ENCODE results near the gene SUN1.
A peak's percentile ranks its signal among the peaks of the same experiment; 100 is the strongest.

The SUN1 gene

DNA sequence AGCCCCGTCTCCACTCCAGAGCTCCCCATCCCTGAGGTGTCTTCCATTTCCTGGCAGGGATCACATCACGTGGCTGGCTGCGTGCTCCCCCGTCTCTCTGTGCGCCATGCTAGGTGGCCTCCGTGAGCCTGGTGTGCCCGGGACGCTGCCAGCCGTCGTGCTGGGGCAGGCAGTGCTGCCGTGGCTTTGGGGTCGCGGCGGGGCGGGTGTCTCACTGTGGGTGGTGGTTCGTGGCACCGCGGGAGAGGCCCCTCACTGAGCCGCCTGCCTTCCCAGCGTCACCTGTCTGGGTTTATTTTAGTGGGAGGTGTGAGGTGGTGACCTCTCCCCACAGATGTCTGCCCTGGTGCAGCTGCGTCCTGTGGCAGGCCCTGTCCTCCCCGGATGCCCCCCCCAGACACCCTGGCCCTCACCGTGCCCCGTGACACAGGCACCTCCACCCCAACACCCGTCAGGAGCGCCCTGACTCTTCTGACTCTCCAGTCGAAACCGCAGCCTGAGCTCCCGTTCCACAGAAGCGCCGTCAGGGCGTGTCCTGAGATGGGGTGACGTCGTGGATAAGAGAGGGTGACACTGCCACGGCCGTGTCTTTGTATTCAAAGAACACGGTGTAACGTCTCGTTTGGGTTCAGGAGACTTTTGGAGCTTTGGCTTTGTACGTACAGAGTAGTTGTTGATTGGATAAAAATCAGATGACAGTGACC lies 62.0 kb downstream of the SUN1 start:
- DNase-seq, result no peak

DNA sequence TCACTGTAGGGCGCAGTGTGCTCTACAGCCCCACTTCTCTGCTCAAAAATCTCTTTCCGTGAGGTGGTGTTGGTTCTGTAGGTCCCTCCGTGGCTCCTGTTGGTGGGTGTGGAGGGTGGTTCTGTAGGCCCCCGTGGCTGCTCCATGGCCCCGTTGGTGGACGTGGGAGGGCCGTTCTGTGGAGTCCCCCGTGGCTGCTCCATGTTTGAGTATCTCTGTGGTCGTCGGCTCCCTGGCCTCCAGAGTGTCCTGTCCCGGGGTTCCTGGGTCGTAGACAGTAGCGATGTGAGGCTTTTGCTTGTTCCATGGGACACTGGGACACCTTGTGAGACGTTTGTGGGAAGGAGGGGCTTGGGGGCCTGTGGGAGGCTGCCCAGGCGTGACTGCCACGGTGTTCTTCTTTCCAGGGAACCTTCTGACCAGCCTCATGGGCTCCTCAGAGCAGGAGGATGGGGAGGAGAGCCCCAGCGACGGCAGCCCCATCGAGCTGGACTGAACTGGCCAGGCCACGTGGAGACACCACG lies 62.7 kb downstream of the SUN1 start:
- DNase-seq, result no peak

DNA sequence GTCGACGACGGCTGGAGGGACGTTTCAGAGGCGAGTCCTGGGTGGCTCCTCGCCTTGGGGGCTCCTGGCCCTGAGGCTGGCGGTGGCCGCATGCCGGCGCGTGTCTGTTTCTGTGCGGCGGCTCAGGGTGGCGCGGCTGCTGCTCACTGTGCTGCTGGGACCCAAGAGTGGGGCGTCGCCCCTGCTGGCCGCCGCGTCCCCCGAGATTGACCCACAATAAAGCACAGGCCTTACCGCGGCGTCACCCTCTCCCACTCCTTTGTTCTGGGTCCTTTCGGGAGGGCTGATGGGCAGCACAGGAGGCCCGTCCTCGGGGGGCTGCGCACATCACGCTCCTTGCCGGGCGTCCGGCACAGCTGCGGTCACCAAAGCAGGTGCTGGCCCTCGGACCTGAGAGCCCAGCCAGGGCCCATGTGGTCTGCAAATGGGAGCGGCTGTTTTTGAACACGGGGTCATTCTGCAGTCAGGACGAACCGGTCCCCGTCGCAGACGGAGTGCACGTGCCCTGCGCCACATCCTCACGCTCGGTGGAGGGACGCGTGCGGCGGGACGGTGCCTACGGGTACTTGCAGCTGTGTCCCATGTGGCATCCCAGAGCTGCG lies 63.3 kb downstream of the SUN1 start:
- DNase-seq, result no peak

DNA sequence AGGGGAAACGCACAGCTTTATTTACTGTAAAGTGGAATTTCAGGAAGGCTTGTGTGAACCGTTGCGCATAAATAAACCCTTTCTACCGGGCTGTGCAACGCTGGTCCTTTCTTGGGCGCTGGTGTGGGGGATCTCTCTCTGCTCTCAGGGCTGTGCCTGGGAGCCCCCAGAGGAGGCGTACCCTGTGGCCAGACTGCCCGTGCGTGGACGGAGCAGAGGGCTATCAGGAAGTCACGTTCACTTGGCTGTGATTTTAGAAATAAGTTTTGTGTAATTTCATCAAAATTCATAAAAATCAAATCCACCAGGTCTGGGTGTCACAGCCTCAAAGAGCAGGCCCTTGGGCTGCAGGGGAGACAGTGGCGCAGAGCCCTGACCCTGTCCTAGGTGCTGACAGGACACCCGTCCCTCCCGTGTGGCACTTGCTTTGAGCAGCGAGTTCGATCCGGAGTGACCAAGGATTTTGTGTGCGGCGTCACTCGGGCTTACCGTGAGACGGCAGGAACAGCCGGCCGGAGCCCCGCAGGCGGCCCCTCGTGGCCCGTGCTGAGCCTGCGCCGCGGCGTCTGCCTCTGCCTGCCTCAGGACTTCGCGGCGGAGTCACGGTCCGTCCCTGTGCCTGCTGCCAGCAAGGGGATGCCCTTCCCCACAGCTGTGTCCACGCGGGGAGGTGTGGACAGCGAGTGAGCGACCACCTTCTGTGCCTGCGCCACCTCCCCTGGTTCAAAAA lies 64.2 kb downstream of the SUN1 start:
- no peak for DNase-seq

GRCh38 chr7:897086-897485 lies 64.8 kb downstream of the SUN1 start:
- DNase-seq, result no peak

DNA sequence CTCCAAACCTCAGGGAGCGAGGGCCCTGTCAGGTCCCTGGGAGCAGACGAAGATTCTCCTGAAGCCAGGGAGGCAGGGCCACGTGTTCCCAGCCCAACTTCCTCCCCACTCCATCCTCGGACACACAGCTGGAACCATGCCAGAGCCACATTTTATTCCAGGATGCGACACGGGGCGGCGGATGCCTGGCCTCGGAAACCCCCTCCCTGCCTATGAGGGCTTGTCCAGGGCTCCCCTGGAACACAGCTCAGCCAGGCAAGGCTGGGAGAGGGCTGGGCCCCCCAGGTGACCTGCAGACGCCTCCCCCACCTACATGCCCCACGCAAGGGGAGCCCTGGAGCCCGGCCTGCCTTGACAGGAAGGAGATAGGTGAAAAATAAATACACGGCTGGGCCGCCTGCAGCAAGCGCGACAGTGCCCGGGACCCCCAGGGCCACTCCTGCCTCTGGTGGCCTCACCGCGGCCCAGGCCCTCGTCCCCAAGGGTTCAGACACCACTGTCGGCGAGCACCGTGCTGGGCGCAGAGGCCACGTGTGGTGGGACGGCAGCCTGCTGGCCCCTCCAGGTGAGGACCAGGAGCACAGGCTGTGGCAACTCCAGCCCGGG lies 65.6 kb downstream of the SUN1 start:
- DNase-seq, result no peak

GRCh38 chr7:898460-898854 lies 66.2 kb downstream of the SUN1 start:
- no peak for DNase-seq

DNA sequence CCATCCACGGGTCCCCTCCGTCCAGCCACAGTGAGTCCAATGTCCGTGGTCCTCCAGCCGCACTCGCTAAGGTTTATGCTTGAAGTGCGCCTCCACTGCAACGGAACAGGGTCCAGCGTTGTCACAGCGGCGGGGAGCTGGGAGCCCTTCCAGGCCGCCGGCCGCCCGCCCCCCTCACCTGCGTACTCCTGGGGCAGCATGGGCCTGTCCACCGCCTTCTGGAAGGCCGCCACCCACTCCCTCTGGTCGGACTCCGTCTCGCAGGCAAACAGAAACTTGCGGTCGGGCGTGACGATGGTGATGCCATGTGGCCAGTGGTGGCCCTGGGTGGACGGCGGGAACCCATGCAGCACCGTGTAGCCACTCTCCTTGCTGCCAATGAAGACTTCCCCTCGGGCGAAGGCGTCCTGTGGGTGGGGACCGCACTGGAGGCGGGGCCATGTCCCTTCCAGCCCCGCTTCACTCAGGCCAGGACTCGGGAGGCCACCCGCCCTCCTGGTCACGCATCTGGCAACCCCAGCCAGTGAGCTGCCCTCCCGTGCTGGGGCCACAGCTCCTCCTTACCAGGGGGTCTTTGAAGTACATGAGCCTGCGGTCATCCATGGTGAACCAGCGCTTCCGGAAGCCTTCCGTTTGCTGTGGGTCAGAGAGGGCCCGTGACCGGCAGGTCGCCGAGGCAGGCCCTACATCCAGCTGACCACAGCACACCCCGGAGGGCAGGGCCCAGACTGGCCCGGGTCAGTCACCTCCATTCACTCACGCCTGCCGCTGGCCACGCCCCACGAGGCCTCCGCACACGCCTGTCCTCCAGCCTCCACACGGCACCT lies 66.8 kb downstream of the SUN1 start:
- no peak for DNase-seq

GRCh38 chr7:899806-900205 lies 67.5 kb downstream of the SUN1 start:
- DNase-seq, result no peak

DNA sequence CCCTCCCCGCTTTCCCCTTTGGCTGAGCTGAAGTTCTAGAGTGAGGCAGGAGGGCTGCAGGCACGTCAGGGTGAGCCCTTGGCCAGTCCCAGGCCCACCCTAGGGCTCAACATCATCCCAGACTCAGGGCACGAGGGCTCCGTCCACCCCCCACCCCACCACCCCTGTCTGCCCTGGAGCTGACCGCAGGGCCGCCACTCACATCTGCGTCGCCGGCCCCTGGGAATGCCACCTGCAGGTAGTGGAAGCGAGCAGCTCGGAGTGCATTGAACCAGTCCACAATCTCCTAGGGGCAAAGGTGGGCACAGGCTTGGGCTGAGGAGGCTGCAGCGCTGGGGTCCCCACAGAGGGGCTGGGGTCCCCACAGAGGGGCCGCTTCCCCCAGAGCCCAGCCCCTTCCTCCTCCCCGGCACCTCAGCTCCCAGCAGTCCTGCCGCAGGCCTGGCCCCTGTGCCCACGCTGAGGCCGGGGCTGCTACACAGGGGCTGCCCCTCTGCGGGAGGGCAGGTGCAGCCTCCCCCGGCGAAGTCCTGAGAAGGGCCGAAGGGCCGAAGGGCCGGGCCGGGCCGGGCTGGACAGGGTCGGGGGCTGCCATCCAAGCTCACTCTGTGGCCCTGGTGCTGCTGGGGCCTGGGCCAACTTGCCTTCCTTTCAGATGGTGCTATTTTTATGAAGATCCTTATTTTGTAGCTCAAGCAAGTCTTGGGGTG lies 68.2 kb downstream of the SUN1 start:
- no peak for DNase-seq

DNA sequence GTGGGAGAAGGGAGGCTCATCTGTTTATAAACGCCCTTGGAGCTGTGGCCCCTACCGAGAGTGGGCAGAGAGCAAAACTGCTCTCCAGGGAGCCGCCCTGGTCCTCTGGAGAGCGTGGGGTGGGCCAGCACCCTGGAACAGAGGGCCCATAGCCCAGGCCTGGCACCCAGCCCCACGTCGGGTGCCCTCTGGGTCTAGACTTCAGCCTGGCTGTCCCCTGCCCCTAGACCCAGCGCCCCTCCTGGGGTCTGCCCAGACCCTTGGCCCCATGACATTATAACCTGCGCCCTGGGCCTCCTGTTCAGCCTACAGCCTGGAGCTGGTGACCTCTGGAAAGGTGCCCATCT lies 68.7 kb downstream of the SUN1 start:
- no peak for DNase-seq

- DNase-seq, result peak; percentile 58
These were observed 69.3 kb downstream of the SUN1 start for GRCh38 chr7:901388-902154.

GRCh38 chr7:902996-903395 lies 70.7 kb downstream of the SUN1 start:
- no peak for DNase-seq

DNA sequence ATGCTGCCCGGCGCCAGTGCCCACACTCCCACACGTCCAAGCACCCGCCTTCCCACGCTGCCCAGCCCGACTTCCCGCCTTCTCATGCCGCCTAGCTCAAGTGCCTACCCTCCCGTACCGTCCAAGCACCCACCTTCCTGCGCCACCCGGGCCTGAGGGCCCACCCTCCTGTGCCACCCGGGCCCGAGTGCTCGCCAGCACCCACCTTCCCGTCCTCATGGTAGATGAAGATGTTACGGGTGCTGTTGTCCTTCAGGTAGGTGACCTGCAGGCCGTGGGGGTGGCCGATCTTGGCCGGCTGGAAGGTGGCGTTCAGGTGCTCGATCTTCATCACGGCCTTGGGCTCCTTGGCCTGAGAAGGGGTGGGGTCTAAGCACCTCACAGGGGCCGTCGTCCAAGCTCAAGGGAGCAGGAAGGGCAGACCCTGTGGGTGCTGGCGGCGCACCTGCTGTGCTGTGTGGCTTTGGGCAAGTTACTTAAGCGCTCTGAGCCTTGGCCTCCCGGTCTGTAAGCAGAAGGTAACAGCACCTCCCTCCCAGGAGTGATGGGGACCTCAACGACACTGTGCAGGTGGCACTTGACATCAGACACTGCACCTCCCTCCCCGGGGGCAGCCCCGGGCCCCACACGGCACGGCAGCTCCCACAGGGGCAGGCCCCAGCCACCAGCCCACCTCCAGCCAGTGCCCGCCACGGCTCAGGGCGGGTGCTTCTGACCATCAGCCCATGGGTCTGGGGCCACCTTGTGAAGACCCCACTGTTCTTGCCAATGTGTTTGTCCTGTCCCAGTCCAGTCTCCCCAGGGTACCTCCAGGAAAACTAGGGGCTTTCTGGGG lies 71.9 kb downstream of the SUN1 start:
- DNase-seq, result no peak

GRCh38 chr7:904847-905246 lies 72.6 kb downstream of the SUN1 start:
- no peak for DNase-seq

DNA sequence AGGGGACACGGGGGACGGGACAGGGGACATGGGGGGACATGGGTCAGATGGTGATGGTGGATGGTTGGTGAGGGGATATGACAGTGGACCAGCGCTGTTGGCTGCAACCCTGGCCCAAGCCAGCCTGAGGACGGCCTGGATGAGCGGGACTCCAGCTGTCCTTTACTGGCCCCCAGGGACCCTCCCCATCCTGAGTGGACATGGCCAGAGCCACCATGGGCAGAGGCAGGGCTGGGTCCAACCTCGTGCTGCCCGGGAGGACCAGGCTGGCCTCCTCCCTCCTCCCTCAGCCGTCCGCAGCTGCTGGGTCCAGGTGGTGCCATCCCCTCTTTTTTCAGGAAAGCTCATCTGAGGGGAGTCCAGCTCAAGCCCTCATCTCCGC lies 74.5 kb downstream of the SUN1 start:
- DNase-seq, result no peak

GRCh38 chr7:907158-907980 lies 75.1 kb downstream of the SUN1 start:
- no peak for DNase-seq

GRCh38 chr7:908159-908581 lies 75.9 kb downstream of the SUN1 start:
- no peak for DNase-seq

- DNase-seq, result peak; percentile 66
These were observed 76.5 kb downstream of the SUN1 start for GRCh38 chr7:908591-909357.

Measured in stimulated activated CD4-positive, alpha-beta T cell treated with anti-CD3 and anti-CD28 coated beads, Interleukin-4, amount 100 ng/mL, for 1 hour (primary cell).